ENCODE results near the gene RNF19B. TPM values are rescaled to one million over a fixed set of nuclear protein-coding genes. Genes with fewer than 3 reads are reported as not detected.

The RNF19B gene
- total RNA-seq, 1 experiment from 2014 or later, result 22.5 TPM

DNA sequence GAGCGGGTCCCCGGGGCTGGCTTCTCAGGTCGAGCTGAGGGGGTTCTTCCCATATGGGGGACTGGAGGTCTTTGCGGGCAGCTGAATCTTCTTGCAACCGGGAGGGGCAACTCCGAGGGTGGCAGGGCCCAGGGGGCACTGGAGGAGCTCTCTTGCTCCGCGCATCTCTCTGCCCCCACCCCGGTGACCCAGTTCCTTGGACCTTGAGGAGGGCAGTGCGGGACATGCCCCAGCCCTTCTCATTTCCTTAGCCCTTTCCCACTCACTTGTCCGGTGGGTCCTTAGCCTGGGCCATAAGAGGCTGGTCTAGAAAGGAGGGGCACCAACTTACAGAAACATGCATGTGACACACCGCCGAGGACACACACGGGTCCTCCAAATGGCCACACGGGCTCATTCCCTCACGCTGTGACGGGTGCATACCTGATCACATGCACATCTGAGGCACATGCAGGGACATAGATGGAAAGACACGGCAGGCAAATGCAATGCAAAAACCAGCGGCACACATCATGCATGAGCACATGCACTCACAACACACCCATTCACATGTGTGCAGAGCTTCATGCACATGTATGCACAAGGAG lies 77.7 kb downstream of the RNF19B start:
- Histone ChIP-seq H3K79me2 (ENCODE audit: insufficient read depth, low read length) (no peaks in the 10 kb centered on the region), H3K4me3 (replicated peaks in 1 of 2; ENCODE audit: low read depth in 1 of 2, low read length in 2 of 2) (no peak overlapping the region), H3K27ac (ENCODE audit: low read depth, low read length) (no peak overlapping the region), H3K27me3 (ENCODE audit: insufficient read depth, low read length) (no peaks in the 10 kb centered on the region), H3K36me3 (ENCODE audit: control insufficient read depth in 1 of 2, insufficient read depth in 2 of 2, low read length in 2 of 2) (no peaks in the 10 kb centered on the region), H2AFZ (ENCODE audit: low read depth, low read length, poor library complexity, severe bottlenecking) (no peak overlapping the region), H4K20me1 (ENCODE audit: insufficient read depth) (no peaks in the 10 kb centered on the region), H3K9me2 (ENCODE audit: insufficient read depth) (no peaks in the 10 kb centered on the region), H3K4me1 (ENCODE audit: control insufficient read depth in 1 of 2, insufficient read depth in 2 of 2, low read length in 2 of 2) (no peaks in the 10 kb centered on the region), H3K4me2 (ENCODE audit: low read length) (no peak overlapping the region), H3K9ac (ENCODE audit: low read length) (no peak overlapping the region), H3K9me3 (ENCODE audit: control insufficient read depth in 1 of 2, insufficient read depth in 1 of 2, low read depth in 1 of 2, low read length in 2 of 2) (no peaks in the 10 kb centered on the region)
- BruUV-seq (replicated peaks), result no TSS peak
- no peak; the same call in 1 of the 2 replicates for ATAC-seq
- CTCF ChIA-PET, result interaction anchor here (0.6 to 1.8 kb wide), 4 partner anchors 10 to 199 kb away, joined by 3 to 5 read pairs (median 3); no protein-coding TSS in a partner anchor
- RAD21 ChIA-PET (ENCODE audit: low non-redundant PET in 1 of 2, low total read pairs in 2 of 2, uncharacterized antibody in 2 of 2, unreplicated experiment in 2 of 2), result no interaction called here
- DNase-seq (ENCODE audit: low read depth, low spot score), result no peak
- intact Hi-C loops (cut with micrococcal nuclease), result no loop called here
- POLR2A ChIA-PET, result no interaction called here
- TF ChIP-seq SIN3A (IDR thresholded peaks at IDR 0.05; ENCODE audit: low read depth), result no peak
- no peak for TF ChIP-seq EZH2 (IDR thresholded peaks at IDR 0.05)
- no peak for TF ChIP-seq RAD21 (IDR thresholded peaks at IDR 0.05; ENCODE audit: low read depth)
- TF ChIP-seq, protein P1, sequence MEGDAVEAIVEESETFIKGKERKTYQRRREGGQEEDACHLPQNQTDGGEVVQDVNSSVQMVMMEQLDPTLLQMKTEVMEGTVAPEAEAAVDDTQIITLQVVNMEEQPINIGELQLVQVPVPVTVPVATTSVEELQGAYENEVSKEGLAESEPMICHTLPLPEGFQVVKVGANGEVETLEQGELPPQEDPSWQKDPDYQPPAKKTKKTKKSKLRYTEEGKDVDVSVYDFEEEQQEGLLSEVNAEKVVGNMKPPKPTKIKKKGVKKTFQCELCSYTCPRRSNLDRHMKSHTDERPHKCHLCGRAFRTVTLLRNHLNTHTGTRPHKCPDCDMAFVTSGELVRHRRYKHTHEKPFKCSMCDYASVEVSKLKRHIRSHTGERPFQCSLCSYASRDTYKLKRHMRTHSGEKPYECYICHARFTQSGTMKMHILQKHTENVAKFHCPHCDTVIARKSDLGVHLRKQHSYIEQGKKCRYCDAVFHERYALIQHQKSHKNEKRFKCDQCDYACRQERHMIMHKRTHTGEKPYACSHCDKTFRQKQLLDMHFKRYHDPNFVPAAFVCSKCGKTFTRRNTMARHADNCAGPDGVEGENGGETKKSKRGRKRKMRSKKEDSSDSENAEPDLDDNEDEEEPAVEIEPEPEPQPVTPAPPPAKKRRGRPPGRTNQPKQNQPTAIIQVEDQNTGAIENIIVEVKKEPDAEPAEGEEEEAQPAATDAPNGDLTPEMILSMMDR (IDR thresholded peaks at IDR 0.05 in 2 of 3, conservative IDR thresholded peaks at IDR 0.05 in 1 of 3; ENCODE audit: borderline replicate concordance in 1 of 3, insufficient read depth in 1 of 3, low read depth in 2 of 3, low read length in 2 of 3), result no peak
- TF ChIP-seq SRF (IDR thresholded peaks at IDR 0.05; ENCODE audit: low read depth), result no peak
- TF ChIP-seq, protein P2, sequence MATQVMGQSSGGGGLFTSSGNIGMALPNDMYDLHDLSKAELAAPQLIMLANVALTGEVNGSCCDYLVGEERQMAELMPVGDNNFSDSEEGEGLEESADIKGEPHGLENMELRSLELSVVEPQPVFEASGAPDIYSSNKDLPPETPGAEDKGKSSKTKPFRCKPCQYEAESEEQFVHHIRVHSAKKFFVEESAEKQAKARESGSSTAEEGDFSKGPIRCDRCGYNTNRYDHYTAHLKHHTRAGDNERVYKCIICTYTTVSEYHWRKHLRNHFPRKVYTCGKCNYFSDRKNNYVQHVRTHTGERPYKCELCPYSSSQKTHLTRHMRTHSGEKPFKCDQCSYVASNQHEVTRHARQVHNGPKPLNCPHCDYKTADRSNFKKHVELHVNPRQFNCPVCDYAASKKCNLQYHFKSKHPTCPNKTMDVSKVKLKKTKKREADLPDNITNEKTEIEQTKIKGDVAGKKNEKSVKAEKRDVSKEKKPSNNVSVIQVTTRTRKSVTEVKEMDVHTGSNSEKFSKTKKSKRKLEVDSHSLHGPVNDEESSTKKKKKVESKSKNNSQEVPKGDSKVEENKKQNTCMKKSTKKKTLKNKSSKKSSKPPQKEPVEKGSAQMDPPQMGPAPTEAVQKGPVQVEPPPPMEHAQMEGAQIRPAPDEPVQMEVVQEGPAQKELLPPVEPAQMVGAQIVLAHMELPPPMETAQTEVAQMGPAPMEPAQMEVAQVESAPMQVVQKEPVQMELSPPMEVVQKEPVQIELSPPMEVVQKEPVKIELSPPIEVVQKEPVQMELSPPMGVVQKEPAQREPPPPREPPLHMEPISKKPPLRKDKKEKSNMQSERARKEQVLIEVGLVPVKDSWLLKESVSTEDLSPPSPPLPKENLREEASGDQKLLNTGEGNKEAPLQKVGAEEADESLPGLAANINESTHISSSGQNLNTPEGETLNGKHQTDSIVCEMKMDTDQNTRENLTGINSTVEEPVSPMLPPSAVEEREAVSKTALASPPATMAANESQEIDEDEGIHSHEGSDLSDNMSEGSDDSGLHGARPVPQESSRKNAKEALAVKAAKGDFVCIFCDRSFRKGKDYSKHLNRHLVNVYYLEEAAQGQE (IDR thresholded peaks at IDR 0.05; ENCODE audit: low read depth), result no peak
- no peak for TF ChIP-seq POLR2A (IDR thresholded peaks at IDR 0.05; ENCODE audit: borderline replicate concordance, extremely low read depth, insufficient read depth, insufficient read length)
- no peak for TF ChIP-seq TCF7L2 (IDR thresholded peaks at IDR 0.05; ENCODE audit: borderline replicate concordance, extremely low read depth, insufficient read depth, insufficient read length)
- TF ChIP-seq CBX3 (IDR thresholded peaks at IDR 0.05; ENCODE audit: low read depth), result no peak
- no peak for TF ChIP-seq JUND (IDR thresholded peaks at IDR 0.05)
- TF ChIP-seq CEBPB (IDR thresholded peaks at IDR 0.05; ENCODE audit: low read depth), result no peak
- TF ChIP-seq, protein P3, sequence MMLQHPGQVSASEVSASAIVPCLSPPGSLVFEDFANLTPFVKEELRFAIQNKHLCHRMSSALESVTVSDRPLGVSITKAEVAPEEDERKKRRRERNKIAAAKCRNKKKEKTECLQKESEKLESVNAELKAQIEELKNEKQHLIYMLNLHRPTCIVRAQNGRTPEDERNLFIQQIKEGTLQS (IDR thresholded peaks at IDR 0.05), result no peak
- TF ChIP-seq EGR1 (IDR thresholded peaks at IDR 0.05; ENCODE audit: low read depth), result no peak
- TF ChIP-seq ZFX (IDR thresholded peaks at IDR 0.05), result no peak
- no peak for TF ChIP-seq ELF1 (IDR thresholded peaks at IDR 0.05; ENCODE audit: borderline replicate concordance, low read depth)
- no peak for TF ChIP-seq EZH2phosphoT487 (IDR thresholded peaks at IDR 0.05; ENCODE audit: borderline replicate concordance)
- TF ChIP-seq YY1 (IDR thresholded peaks at IDR 0.05; ENCODE audit: extremely low read depth, insufficient replicate concordance, low read depth, low read length), result no peak

Data from HCT116 (cell line).